ENCODE data around the gene EXOSC1.
A peak's percentile ranks its signal among the peaks of the same experiment; 100 is the strongest.
"Not testable (repeated sequence)": the region's sequence is repeated elsewhere in the genome, so short reads cannot be mapped to it uniquely, and the experiment has no call there.

The EXOSC1 gene

GRCh38 chr10:97456686-97457065 is 10.9 kb upstream of the EXOSC1 start:
- DNase-seq: no peak

DNA sequence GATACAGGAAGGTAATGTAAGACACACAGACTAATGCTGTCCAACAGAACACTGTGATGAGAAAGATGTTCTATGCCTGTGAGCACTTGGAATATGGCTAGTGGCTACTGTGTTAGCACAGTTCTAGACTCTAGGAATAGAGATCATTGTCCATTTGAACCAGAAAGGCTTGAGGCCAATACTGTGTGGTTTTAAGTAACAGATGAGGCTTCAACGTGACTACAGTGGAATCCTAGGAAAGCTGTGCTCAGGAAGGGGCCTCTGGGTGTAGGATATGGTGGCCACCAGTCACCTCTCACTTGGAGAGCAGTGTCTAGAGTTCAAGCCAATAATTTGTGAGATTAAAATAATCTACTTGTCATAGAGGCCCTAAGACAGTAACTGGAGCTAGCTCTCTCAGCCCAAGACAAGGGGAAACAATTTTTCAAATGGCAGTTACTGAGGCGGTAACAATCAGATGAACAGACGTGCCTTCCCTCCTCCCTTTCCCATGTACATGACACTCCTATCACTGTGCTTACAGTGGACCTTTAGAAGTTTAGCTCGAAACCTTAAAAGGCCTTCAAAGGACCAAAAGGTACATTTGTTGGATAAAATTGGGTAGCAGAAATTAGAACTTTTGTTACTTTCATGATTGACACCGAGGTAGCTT is 10.4 kb upstream of the EXOSC1 start:
- no peak for DNase-seq

GRCh38 chr10:97454330-97455036 is 8.7 kb upstream of the EXOSC1 start:
- DNase-seq: peak; percentile 40

GRCh38 chr10:97452352-97452751 is 6.5 kb upstream of the EXOSC1 start:
- no peak for DNase-seq

DNA sequence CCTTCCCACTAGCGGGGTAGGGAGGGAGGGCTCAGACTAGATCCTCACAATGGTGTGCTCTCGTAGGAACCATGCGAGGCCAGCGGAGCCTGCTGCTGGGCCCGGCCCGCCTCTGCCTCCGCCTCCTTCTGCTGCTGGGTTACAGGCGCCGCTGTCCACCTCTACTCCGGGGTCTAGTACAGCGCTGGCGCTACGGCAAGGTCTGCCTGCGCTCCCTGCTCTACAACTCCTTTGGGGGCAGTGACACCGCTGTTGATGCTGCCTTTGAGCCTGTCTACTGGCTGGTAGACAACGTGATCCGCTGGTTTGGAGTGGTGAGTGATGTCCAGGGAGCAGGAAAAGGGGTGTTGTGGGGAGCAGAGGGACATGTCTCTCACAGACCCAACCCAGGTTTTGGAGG is 5.8 kb upstream of the EXOSC1 start:
- DNase-seq: no peak

- DNase-seq: no peak
Measured at GRCh38 chr10:97450828-97451227, 5.0 kb upstream of the EXOSC1 start.

GRCh38 chr10:97445357-97445721 is 467 bp downstream of the EXOSC1 start:
- DNase-seq: no peak

- DNase-seq: peak; percentile 23
Measured at GRCh38 chr10:97444212-97444611, 1.6 kb downstream of the EXOSC1 start.

GRCh38 chr10:97442277-97442676 is 3.5 kb downstream of the EXOSC1 start:
- no peak for DNase-seq

DNA sequence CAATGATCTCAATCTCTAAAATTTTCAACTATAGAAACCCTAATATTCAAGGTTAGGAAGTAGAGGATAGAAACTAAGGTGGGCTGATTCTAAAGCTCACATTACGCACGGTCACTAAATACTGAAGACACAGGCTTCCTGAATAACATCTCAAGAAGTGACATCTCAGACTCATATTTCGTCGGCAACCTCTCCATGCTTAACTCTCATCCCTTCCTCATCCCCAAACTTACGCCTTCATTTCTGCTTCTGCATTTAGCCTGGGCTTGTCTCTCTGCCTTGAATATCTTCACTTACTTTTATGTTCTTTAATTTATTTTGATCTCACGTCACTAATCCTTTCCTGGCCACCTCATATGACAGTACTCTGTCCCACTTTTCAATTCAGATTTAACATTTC is 10.6 kb downstream of the EXOSC1 start:
- no peak for DNase-seq

DNA sequence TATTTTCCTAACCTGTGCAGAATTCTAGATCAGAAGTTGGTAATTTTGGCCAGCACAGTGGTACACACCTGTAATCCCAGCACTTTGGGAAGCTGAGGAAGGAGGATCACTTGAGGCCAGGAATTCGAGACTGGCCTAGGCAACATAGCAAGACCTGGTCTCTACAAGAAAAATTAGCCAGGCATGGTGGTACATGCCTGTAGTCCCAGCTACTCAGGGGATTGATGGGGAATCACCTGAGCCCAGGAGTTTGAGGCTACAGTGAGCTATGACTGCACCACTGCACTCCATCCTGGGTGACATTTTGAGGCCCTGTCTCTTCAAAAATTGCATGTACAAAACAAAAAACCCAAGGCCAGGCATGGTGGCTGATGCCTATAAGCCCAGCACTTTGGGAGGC is 11.2 kb downstream of the EXOSC1 start:
- DNase-seq: no peak

GRCh38 chr10:97434055-97434454 is 11.8 kb downstream of the EXOSC1 start:
- DNase-seq: no peak

- no peak for DNase-seq
Measured at GRCh38 chr10:97428572-97428981, 17.2 kb downstream of the EXOSC1 start.

- no peak for DNase-seq
Measured at GRCh38 chr10:97427571-97428179, 18.1 kb downstream of the EXOSC1 start.

DNA sequence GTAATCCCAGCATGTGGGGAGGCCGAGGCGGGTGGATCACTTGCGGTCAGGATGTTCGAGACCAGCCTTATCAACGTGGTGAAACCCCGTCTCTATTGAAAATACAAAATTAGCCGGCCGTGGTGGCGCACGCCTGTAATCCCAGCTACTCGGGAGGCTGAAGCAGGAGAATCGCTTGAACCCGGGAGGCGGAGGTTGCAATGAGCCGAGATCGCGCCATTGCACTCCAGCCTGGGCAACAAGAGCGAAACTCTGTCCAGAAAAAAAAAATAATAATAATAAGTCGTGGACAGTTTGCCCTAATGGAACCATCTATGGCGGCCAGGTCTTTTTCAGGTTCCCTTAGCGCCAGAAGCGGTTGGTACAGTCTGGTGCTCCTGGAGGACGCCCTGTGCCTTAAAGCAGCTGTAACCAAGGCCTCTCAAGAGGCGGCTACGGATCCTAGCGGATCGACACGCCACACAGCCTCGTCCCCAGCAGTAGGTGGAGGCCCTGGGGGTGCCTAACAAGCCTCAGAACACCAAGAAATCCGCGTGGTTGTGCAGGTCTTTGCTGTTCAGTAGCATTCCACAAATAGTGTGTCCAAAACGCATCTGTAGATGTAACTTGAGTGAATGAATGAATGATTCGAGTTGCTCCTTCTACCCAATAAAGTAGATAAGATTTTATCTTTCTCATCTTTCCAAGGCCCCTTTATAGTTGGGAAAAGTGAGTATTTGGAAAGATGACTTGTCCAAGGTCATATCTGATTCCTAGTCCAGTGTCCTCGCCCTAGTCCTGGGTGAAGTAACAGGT is 18.8 kb downstream of the EXOSC1 start:
- DNase-seq: no peak

- DNase-seq: peak; percentile 92
Measured at GRCh38 chr10:97425964-97426775, 19.6 kb downstream of the EXOSC1 start, which contains the start of gene PGAM1. Gene PGAM1, plus strand, starts transcription at chr10:97426191. Its CDS starts 117 bp downstream, at chr10:97426308.

DNA sequence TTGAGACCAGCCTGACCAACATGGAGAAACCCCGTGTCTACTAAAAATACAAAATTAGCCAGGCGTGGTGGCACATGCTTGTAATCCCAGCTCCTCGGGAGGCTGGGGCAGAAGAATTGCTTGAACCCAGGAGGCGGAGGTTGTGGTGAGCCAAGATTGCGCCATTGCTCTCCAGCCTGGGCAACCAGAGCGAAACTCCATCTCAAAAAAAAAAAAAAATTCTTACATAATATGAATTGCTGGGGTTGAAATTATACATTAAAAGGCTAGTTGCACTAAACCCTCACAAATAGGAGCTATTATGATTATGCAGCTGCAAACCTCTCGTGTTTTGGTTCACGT is 22.1 kb downstream of the EXOSC1 start:
- DNase-seq: not testable (repeated sequence)

DNA sequence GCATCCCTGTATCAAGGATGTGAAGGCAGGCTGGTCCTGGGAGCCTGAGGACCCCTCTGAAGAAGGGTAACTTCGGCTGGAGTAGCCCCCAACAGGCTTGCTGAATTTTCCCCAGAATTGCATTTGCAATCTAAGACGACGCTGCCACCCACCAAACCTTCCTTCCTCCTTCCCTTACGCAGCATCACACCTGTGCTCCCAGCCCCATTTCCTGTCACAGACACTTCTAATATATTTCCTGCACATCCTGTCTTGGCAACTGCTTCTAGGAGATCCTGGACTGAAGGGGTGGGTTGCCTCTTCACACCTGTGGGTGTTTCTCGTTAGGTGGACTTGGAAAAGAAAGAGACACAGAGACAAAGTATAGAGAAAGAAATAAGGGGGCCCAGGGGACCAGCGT is 29.2 kb downstream of the EXOSC1 start:
- DNase-seq: no peak

- peak; percentile 52 for DNase-seq
Measured at GRCh38 chr10:97412891-97413304, 32.9 kb downstream of the EXOSC1 start.

DNA sequence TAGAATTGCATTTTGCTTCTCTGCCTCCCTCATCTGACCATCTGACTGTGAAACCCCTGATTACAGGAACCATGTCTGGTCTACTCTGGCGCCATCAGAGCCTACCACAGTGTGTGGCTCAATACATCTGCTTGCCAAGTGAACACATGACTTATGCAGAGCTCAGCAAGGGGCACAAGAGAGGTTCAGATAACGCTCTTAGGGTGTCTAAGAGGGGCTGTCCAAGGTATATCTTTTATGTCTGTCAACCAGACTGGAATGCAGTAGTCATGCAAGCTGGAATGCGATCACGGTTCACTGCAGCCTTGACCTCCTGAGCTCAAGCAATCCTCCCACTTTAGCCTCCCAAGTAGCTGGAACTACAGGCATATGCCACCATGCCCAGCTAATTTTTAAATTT is 34.4 kb downstream of the EXOSC1 start:
- no peak for DNase-seq

- no peak for DNase-seq
Measured at GRCh38 chr10:97408496-97408992, 37.3 kb downstream of the EXOSC1 start.

- no peak for DNase-seq
Measured at GRCh38 chr10:97407952-97408248, 37.9 kb downstream of the EXOSC1 start.

All from activated naive CD4-positive, alpha-beta T cell treated with anti-CD3 and anti-CD28 coated beads, Interleukin-2, amount 50 U/mL, for 16 hours (primary cell).